NCI-H69 (cell line): ENCODE results near the gene IGSF6.

ENCODE experiments used
- DNase-seq: peaks from one replicate; lab custom pipeline; 2025; lab: John Stamatoyannopoulos, UW

The IGSF6 gene

GRCh38 chr16:21599122-21600030, 53.0 kb downstream of the IGSF6 start, which contains the start of gene METTL9:
Gene METTL9 (plus strand): TSS chr16:21599577. CDS start chr16:21599734, 157 bp downstream.
- peak; percentile 98 for DNase-seq

GRCh38 chr16:21598701-21599121, 53.7 kb downstream of the IGSF6 start:
- peak; percentile 45 for DNase-seq

- no peak for DNase-seq
Measured at GRCh38 chr16:21598206-21598605, 54.2 kb downstream of the IGSF6 start.

GRCh38 chr16:21597561-21598030, 54.8 kb downstream of the IGSF6 start:
- no peak for DNase-seq

- DNase-seq, result peak; percentile 15
Measured at GRCh38 chr16:21593530-21594289, 58.7 kb downstream of the IGSF6 start.

- no peak for DNase-seq
Measured at GRCh38 chr16:21592191-21592590, 60.2 kb downstream of the IGSF6 start.

GRCh38 chr16:21590796-21591195, 61.6 kb downstream of the IGSF6 start:
- no peak for DNase-seq

- no peak for DNase-seq
Measured at GRCh38 chr16:21590287-21590686, 62.1 kb downstream of the IGSF6 start.

- no peak for DNase-seq
Measured at GRCh38 chr16:21589551-21589950, 62.9 kb downstream of the IGSF6 start.
